ENCODE results near the gene RSPO3. TPM values are rescaled to one million over a fixed set of nuclear protein-coding genes. Genes with fewer than 3 reads are reported as not detected.

The RSPO3 gene
- total and polyA plus RNA-seq, 11 donors: 0.15 to 2.1 (median 0.37) TPM; not detected in 1

- no peak for DNase-seq
- peaks cover 0 to 12% (median 0%) of the 10 kb centered on the region in 9 donors for H3K27me3 ChIP-seq
- TF ChIP-seq POLR2A (IDR thresholded peaks at IDR 0.05): no peak
- TF ChIP-seq CTCF (IDR thresholded peaks at IDR 0.05): no peak
- 80 to 97% (median 90%) methylated on average over 3 of the region's 3 CpGs for WGBS, 4 donors
- intact Hi-C loops (cut with DNase I): loop anchor here in 2 of 10 donors (10.0 kb wide), 1 partner anchor 306 kb away; no protein-coding TSS in a partner anchor
- no peak for ATAC-seq
- no peak overlapping the region for H3K27ac ChIP-seq
- no peaks in the 10 kb centered on the region for H3K36me3 ChIP-seq
- H3K9me3 ChIP-seq: no peaks in the 10 kb centered on the region
- no peak overlapping the region for H3K4me3 ChIP-seq
- H3K4me1 ChIP-seq: no peaks in the 10 kb centered on the region
Observed at GRCh38 chr6:127110712-127111111, 7.8 kb upstream of the RSPO3 start.

- Histone ChIP-seq H3K4me3 (no peak overlapping the region), H3K27ac (no peak overlapping the region), H3K27me3 (peaks cover 0 to 14% (median 0%) of the 10 kb centered on the region in 9 donors), H3K9me3 (no peaks in the 10 kb centered on the region), H3K4me1 (no peaks in the 10 kb centered on the region), H3K36me3 (no peaks in the 10 kb centered on the region)
- DNase-seq (no peak), ATAC-seq (no peak)
- TF ChIP-seq POLR2A (IDR thresholded peaks at IDR 0.05): no peak
- TF ChIP-seq CTCF (IDR thresholded peaks at IDR 0.05): no peak
- intact Hi-C loops (cut with DNase I): loop anchor here in 2 of 10 donors (10.0 kb wide), 1 partner anchor 307 kb away; no protein-coding TSS in a partner anchor
- WGBS, 4 donors: 70 to 94% (median 85%) methylated on average over 4 of the region's 4 CpGs
Observed at GRCh38 chr6:127111526-127111925, 6.9 kb upstream of the RSPO3 start.

- TF ChIP-seq POLR2A (IDR thresholded peaks at IDR 0.05): no peak
- no peak for TF ChIP-seq CTCF (IDR thresholded peaks at IDR 0.05)
- ATAC-seq: no peak
- intact Hi-C loops (cut with DNase I): loop anchor here in 2 of 10 donors (10.0 kb wide), 1 partner anchor 309 kb away; no protein-coding TSS in a partner anchor
- Histone ChIP-seq H3K9me3 (no peaks in the 10 kb centered on the region), H3K27me3 (peaks cover 0 to 37% (median 8%) of the 10 kb centered on the region in 9 donors), H3K4me1 (peaks cover 0 to 13% (median 4%) of the 10 kb centered on the region in 12 donors), H3K4me3 (no peak overlapping the region), H3K27ac (no peak overlapping the region), H3K36me3 (no peaks in the 10 kb centered on the region)
- WGBS, 4 donors: 40 to 61% (median 50%) methylated on average over 1 of the region's 1 CpG
- no peak for DNase-seq
Observed at GRCh38 chr6:127114214-127114760, 4.2 kb upstream of the RSPO3 start.

DNA sequence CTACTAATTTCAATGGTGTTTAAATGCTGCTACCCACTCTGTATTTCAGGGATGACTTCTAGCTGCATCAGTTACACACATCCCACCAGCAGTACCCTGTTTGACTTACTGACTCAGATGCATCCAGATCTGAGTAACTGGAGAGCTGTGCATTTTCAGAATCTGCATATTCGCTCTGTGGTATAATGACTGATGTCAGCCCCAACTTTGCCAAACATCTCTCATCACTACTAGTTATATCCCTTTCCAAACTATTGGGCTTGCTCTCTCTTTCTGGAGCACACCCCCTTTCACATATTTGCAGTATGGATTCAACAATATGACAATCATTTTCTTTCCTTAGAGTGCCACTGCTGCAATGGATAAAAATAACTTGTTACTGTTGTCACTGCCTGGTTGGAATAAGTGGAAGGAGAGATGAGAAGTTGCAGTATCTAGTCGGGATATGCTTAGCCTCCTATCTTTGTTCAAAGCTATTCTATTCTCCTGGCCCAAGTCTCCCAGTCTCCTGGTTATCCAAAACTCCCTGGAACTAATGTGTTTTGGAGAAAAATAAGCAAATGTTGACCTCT lies 3.3 kb upstream of the RSPO3 start:
- no peak overlapping the region for H3K27ac ChIP-seq
- ATAC-seq: peak in 1 of 4 donors; percentile 40
- TF ChIP-seq CTCF (IDR thresholded peaks at IDR 0.05) (no peak), POLR2A (IDR thresholded peaks at IDR 0.05) (no peak)
- no peak overlapping the region for H3K4me3 ChIP-seq
- H3K9me3 ChIP-seq: no peaks in the 10 kb centered on the region
- WGBS, 4 donors: 40 to 73% (median 50%) methylated on average over 2 of the region's 2 CpGs
- peaks cover 3 to 46% (median 17%) of the 10 kb centered on the region in 9 donors for H3K27me3 ChIP-seq
- no peak for DNase-seq
- no peaks in the 10 kb centered on the region for H3K36me3 ChIP-seq
- H3K4me1 ChIP-seq: peaks cover 0 to 22% (median 12%) of the 10 kb centered on the region in 12 donors
- intact Hi-C loops (cut with DNase I): loop anchor here in 2 of 10 donors (10.0 kb wide), 1 partner anchor 310 kb away; no protein-coding TSS in a partner anchor
